Measurements from ENCODE around the gene GIPR.
"Not testable (repeated sequence)": the region's sequence is repeated elsewhere in the genome, so short reads cannot be mapped to it uniquely, and the experiment has no call there.

Gene GIPR, protein sequence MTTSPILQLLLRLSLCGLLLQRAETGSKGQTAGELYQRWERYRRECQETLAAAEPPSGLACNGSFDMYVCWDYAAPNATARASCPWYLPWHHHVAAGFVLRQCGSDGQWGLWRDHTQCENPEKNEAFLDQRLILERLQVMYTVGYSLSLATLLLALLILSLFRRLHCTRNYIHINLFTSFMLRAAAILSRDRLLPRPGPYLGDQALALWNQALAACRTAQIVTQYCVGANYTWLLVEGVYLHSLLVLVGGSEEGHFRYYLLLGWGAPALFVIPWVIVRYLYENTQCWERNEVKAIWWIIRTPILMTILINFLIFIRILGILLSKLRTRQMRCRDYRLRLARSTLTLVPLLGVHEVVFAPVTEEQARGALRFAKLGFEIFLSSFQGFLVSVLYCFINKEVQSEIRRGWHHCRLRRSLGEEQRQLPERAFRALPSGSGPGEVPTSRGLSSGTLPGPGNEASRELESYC

DNA sequence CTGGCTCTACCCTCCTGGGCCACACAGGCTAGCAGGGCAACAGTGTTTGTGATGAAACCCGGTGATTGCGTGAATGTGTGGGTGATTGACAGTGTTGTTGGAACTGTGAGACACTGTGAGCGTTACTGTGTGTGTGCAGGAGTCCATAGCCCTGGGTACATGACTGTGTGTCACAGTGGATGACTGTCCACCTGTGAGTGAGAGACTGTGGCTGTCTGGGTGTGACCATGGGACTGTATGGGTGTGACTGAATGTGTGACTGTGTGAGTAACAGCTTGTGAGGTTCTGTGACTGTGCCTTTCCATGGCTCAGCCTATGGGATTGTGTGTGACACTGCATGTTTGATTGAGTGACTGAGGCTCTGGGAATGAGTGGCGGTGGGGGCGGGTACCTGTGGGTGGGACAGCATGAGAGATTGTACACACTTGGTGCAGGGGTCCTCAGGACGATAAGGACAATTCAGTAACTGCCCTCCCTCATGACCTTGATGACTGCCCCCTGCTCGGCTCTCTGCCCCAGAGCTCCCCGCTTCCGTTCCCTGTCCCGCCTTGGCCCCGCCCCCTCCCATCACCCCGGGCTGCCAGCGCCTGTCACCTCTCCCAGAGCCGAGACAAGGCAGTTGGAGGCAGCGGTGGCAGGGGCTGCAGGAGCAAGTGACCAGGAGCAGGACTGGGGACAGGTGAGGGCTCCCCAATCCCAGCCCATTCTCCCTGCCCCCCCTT is at the start of gene GIPR:
Gene GIPR, plus strand, starts transcription at position 602 of the 722 bp plus-strand sequence. CDS start 1,300 bp downstream, outside the sequence.
- in situ Hi-C loops (cut with HindIII; ENCODE audit: low sequenced_read_pairs) = no loop called here

DNA sequence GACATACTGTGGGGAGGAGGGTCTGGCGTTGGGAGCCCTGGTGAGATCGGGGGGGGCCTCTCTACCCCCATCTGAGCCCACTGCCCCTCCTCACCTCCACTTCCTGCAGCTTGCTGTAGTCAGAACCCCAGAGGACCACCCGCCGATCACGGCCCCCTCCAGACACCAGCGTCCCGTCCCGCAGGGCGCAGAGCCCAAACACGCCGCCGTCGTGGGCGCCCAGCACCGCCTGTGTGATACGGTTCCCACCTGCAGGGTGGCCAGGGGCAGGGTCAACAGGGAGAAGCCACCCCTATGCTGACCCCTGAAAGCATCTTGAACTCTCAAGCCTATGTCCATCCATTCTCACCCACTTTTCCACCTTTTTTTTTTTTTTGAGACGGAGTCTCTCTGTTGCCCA is 46.6 kb upstream of the GIPR start:
- in situ Hi-C loops (cut with HindIII; ENCODE audit: low sequenced_read_pairs) = no loop called here

DNA sequence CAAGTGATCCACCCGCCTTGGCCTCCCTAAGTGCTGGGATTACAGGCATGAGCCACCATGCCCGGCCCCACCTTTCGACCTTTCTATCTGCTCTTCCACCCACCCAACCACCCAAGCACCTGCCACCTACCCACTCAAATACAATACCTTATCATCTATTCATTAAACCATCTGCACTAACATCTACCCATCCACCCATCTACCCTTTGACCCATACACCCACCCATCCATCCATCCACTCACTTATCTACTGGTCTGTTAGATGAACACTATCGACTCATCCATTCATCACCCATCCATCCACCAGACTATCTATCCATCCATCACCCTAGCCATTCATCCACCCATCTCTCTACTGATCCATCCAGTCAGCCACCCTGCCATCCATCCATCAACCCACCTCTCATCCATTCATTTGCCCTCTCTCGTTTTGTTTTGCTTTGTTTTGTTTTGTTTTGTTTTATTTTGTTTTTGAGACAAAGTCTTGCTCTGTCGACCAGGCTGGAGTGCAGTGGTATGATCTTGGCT is 46.0 kb upstream of the GIPR start:
- in situ Hi-C loops (cut with HindIII; ENCODE audit: low sequenced_read_pairs) = no loop called here

DNA sequence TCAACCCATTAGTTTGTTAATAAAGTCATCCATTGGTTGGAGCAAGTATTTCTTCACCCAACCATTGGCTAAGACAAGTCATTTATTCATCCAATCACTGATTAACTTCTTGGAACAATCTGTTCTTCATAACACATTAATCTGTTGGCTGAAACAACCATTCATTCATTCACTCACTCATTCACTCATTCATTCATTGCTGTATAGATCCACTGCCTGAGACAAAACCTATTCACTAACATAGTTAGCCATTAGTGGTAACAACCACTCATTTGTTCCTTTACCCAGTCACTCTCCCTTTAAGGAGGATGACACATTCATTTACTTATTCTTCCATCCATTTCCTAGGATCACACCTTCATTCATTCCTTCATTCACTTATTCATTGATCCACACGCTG is 44.0 kb upstream of the GIPR start:
- in situ Hi-C loops (cut with HindIII; ENCODE audit: low sequenced_read_pairs) = no loop called here

DNA sequence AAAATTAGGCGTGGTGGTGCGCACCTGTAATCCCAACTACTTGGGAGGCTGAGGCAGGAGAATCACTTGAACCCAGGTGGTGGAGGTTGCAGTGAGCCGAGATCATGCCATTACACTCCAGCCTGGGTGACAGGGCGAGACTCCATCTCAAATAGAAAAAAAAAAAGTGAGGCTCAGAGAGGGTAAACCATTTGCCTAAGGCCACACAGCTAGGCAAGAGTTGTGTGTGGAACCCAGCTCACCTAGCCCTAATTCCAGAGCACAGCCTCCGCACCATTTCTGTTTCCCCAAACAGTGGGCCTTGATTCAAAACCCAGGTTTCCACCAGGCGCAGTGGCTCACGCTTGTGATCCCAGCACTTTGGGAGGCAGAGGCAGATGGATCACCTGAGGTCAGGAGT is 39.8 kb upstream of the GIPR start:
- in situ Hi-C loops (cut with HindIII; ENCODE audit: low sequenced_read_pairs) = not testable (repeated sequence)

DNA sequence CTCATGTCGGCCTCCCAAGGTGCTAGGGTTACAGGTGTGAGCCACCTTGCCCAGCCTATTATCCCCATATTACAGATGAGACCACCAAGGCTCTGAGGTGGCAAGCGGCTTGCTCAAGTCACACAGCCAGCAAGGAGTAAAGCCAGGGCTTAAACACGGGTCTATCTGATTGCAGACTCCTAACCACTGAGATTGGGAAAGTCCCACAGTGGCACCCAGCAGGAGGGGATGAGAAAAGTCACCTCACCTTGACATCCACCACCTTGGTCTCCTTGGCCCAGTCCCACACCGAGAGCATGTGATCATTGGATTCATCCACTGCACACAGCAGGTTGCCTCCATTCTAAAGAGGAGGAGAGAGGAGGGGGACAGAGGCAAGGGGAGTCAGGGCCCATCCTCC is 38.3 kb upstream of the GIPR start:
- in situ Hi-C loops (cut with HindIII; ENCODE audit: low sequenced_read_pairs) = no loop called here

DNA sequence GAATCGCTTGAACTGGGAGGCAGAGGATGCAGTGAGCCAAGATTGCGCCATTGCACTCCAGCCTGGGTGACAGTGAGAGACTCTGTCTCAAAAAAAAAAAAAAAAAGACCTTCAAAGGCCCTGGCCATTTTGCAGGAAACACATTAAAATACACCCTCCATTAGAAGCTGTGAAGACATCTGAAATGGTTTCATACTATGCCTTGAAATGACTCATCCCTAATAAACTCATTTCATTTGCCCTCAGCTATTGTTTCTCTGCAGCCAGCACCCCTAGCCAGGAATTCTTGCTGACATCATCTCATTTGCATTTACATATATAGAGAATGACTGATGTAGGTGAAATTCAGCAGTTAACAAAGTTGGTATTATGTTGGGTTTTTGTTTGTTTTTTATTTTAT is 37.6 kb upstream of the GIPR start:
- in situ Hi-C loops (cut with HindIII; ENCODE audit: low sequenced_read_pairs) = no loop called here

DNA sequence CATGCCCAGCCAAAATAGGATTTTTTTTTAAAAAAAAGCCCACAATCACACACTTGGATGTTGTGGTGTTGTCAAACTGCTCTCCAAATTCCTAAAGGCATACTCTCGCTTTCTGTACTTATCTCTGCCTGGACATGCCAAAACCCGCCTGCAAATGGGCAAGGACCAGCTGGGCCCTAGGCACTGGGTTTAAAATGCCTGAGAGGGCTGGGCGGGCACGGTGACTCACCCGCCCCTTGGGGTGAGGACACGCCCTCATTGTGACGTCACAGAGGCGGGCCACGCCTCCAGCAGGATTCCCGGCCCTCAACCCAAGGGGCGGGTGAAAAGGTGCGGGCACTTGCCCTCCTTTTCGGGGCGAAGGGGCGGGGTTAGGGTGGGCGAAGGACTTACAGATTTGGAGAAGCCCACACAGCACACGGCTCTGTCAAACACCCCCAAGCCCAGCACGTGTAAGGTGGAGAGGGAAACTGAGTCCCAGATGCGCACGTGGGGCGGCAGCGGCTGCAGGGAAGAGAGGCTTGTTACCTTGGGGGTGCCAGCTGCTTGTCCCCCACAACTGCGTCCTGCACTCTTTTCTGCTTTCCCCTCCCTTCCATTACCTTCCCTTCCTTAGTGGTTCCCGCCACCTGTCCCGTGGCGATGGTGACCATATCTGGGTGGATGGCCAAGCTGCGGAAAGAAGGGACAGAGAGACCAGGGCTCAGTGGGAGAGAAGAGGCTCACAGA is 35.4 kb upstream of the GIPR start:
- in situ Hi-C loops (cut with HindIII; ENCODE audit: low sequenced_read_pairs) = no loop called here

DNA sequence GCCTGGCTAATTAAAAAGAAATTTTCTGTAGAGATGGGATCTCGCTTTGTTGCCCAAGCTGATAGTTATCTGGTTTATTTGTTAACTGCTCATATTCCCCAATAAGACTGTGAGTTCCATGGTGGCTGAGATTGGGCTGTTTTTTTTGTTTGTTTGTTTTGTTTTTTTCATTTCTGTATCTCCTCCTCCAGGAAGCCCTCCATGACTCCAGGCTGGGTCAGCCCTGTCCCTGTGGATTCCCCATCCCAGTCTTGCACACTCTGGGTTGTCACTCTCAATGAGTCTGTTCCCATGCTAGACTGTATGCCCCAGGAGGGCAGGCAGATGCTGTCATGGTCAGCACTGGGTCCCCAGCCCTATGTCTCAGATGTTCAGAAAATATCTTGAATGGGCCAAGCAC is 31.7 kb upstream of the GIPR start:
- in situ Hi-C loops (cut with HindIII; ENCODE audit: low sequenced_read_pairs) = no loop called here

DNA sequence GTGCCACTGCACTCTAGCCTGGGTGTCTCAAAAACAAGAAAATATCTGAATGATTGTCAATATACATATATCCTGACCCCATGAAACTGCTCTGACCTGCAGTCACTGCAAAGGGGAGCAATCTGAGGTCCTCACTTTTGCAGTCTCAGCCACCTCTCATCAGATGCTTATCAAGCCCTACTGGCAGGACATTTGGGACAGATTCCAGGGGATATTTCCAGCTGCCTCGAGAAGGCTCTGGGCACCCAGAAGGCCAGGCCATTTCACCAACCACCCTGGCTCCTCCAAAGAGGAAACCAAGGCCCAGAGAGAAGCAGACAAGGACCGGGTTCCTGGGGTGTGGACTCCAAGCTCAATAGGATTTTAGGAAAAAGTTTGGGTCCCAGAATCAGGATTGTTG is 31.1 kb upstream of the GIPR start:
- in situ Hi-C loops (cut with HindIII; ENCODE audit: low sequenced_read_pairs) = no loop called here

DNA sequence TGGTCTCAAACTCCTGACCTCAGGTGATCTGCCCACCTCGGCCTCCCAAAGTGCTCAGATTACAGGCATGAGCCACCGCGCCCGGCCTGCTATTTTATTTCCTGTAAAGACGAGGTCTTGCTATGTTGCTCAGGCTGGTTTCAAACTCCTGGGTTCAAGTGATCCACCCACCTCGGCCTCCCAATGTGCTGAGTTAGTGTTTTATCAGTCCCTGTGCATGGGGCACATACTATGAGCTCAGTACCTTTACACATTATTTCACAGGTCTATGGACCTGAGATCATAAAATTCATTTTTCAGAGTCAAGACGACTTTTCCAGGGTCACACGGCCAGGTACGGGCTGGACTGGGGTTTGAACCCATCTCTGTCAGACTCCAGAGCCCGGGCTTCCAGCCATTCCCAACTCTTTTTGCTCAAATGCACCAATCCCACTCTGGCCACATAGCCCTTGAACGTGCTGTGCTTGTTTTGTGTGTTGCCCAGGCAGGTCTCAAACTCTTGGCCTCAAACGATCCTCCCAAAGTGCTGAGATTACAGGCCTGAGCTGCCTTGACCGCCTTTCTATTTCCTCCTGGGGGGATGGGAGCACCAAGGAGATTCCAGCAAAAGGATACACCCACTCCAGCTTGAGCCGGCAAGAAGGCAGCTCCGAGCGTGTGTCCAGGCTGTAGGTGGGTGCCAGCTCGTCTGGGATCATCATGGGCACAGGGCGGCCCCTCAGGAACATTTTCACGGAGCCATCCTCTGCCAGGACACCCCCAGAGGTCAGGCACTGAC is 29.9 kb upstream of the GIPR start:
- in situ Hi-C loops (cut with HindIII; ENCODE audit: low sequenced_read_pairs) = no loop called here

DNA sequence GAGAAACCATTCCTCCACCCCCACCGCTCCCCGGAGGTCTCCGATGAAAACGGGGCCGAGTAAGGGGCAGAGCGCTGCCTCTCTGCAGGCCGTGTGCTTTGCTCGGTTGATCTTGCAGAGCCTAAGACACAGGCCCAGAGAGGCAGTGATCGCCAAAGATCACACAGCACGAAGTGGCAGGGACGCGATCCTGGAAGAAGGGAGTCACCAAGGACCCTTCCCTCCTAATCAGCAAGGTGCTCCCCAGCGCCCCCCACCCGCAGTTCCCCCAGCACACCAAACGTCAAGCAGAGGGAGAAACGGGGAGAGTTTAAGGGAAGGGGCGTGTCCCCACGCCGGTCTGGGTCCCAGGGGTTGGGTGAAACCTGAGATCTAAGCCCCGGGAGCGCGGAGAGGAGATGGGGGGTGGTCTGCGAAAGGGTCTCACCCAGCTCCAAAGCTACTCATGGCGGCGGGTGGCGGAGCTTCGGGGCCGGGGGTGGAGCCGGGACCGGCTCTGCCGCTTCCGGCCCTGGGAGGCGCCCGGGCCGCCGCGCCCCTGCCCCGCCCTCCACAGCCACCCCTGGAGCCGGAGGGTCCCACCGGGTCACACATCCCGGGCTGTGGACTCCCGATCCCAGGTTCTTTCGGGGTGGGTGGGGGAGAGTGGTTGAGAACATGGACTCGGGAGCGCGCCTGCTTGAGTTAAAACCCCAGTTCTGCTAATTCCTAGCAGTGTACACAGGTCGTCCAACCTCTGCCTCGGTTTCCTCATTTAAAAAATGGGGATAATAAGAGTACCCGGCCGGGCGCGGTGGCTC is 28.9 kb upstream of the GIPR start, which contains the start of gene EML2:
Gene EML2, minus strand, starts transcription at position 468 of the 800 bp plus-strand sequence. Its CDS starts 21 bp downstream, at position 447.
- in situ Hi-C loops (cut with HindIII; ENCODE audit: low sequenced_read_pairs) = no loop called here

DNA sequence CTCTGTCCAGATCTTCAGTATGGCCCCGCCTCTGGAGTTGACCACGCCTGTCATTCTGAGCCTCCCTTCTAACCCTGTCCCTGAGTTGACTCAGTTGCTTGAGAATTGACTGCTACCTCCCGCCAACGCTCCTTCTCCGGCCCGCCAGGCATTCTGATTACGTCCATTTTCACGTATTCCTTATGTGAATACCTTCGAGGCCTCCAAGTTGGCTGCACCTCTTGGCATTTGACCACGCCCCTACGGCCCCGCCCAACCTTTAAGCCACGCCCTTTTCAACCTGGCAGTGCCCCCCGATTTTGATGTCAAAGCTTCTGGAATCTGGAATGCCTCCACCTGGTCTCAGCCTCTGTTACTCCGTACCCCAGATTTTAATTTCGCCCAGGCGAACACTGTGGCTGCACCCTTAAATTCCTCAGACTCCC is 27.2 kb upstream of the GIPR start:
- in situ Hi-C loops (cut with HindIII; ENCODE audit: low sequenced_read_pairs) = no loop called here

DNA sequence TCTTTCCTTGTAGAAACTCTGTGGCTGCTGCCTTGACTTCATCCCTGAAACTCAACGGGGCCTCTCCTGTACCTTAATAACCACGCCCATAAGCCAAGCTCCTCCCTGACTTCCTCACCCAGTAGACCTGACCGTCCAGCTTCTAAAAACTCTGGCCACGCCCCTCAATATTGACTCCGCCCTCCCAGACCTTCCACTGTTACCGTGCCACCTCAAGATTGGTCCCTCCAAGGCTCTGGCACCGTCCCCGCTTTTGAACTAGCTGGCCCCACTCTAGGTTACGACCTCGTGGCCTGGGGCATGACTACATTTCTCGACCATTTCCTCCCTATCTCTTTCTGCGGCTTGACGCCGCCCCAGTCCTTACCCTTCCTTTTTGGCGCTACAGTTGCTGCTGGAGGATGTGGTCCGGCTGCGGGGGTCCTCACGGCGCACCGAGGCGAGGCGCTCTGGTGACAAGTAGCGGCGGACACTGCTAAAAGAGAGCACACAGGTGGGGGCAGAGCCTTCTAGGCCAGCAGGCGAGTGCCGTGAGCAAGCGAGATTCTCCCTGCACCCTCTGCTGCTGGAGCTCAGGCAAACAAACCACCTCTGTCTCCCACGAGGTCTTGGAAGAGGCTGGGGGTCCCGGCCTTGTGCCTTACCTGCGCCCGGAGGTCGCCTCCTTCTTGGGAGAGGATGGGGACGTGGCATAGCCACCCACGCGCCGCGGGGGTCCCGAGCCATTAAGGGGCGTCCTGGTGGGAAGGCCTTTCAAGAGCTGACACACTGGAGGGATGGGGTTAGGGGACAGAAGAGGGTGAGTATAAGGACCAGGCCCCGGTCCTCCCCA is 26.5 kb upstream of the GIPR start:
- in situ Hi-C loops (cut with HindIII; ENCODE audit: low sequenced_read_pairs) = no loop called here

DNA sequence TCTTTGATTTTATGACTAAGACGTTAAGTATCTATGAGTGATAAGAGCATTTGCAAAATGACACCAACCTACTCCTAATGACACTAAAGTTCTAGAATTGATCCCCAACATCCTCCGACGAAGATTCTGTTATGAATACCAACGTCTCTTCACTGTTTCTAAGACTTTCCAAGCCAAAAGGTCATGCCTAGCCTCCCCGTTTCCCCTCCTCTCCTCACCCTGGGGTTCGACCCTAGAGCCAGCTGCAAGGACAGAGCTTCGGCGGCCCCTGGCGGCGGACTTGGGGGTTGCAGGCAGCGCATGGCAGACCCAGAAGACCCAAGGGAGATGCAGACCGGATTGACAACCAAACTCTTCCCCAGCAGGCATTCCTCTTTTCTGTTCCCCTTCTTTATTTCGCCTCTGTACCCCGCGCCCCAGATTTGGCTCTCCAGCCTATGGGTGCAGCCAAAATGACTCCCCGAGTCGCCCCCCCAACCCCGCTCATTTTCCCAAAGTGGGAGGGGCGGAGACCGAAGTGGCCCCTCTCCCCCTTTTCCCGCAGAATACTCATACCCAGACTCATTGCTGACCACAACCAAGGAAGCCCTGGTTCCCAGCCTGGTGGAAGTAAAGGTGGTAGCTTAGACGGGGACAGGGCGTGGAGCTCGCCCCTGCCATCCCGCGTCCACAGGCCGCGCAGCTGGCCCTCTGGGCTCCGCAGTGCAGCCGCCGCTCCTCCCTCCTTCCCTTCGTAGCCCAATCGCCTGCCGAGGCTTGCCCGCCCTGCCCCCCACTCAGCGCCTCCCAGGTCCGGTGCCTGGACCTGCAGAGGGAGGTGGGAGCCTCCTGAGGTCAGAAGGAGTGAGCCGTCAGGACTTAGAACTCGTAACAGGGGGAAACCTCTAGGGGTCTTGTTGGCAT is 24.7 kb upstream of the GIPR start:
- in situ Hi-C loops (cut with HindIII; ENCODE audit: low sequenced_read_pairs) = no loop called here

DNA sequence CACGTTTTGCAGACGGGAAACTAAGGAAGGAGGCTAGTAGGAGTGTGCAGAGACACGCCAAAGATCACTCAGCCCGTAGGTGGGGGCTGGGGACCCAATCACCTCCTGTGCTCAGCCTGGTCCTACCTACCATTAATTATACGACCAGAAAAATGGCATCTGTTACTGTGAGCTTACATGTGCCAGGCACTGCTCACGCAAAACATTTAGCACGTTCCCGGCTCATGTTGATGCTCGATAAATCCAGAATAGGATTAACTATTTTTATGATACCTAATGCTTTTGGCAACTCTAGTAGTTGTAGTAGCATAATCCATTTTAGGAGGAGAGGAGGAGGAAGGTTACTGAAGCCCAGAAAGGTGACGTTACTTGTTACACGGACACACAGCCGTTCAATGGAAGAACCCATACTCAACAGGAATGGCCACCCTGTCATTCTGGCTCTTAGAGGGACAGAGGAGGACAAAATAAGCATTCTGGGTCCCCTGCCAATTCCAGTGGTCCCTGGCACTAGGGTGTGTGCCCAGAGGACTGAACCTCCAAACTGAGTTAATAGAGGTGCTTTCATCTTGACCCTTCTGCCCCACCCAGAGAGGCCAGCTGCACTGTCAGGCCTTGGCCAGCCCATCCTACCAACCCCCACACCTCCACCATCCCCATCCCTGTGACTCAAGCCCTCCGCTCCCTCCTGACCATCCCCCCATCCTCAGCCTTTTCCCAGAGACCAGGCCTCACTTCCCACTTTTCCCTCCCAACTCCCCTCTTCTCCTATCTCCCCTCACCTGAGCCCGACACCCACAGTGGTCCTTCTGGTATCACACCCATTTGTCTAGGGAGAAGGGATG is 23.9 kb upstream of the GIPR start:
- in situ Hi-C loops (cut with HindIII; ENCODE audit: low sequenced_read_pairs) = no loop called here
